OCI-LY1 (cell line): Measurements from ENCODE around the gene FFAR1.

Source experiments
- H2AFZ ChIP-seq: fragments of 200-600 bp; sonication (generic), shearing (Covaris generic); 2 replicates; pipeline ENCODE4 v1.6.0; 2014; ENCODE audit warnings: antibody characterized with exemption, mild to moderate bottlenecking, low read length
- H3F3A ChIP-seq: fragments of 200-600 bp; sonication (generic), shearing (Covaris generic); 2 replicates; pipeline ENCODE4 v1.6.0; 2014; ENCODE audit warnings: mild to moderate bottlenecking, antibody characterized with exemption, low read length, moderate library complexity; ENCODE audit not compliant: insufficient read depth
- H3K27ac ChIP-seq: fragments of 200-600 bp; sonication (generic); 2 replicates; pipeline ENCODE4 v1.5.1; 2014; ENCODE audit warnings: low read length, mixed run types, mild to moderate bottlenecking, low read depth; ENCODE audit not compliant: poor library complexity, severe bottlenecking
- H3K27me3 ChIP-seq: fragments of 200-600 bp; sonication (generic); 2 replicates; pipeline ENCODE4 v1.6.0; 2014; ENCODE audit warnings: antibody characterized with exemption, mild to moderate bottlenecking, low read length, moderate library complexity; ENCODE audit not compliant: insufficient read depth
- H3K36me3 ChIP-seq: fragments of 200-600 bp; sonication (generic); 2 replicates; pipeline ENCODE4 v1.6.1; 2014; ENCODE audit warnings: mild to moderate bottlenecking, antibody characterized with exemption, low read length, moderate library complexity, mixed read lengths; ENCODE audit not compliant: insufficient read depth
- H3K4me1 ChIP-seq: fragments of 200-600 bp; sonication (generic); 2 replicates; pipeline ENCODE4 v1.5.1; 2014; ENCODE audit warnings: mild to moderate bottlenecking, low read length, moderate library complexity; ENCODE audit not compliant: insufficient read depth, severe bottlenecking
- H3K4me2 ChIP-seq: fragments of 200-600 bp; sonication (generic), shearing (Covaris generic); 2 replicates; pipeline ENCODE4 v1.6.1; 2014; ENCODE audit warnings: low read length
- H3K4me3 ChIP-seq: fragments of 200-600 bp; sonication (generic); 2 replicates; pipeline ENCODE4 v1.5.1; 2014; ENCODE audit warnings: low read length, low read depth, mild to moderate bottlenecking, mixed read lengths; ENCODE audit not compliant: poor library complexity, severe bottlenecking
- H3K79me2 ChIP-seq: fragments of 200-600 bp; shearing (Covaris generic); 2 replicates; pipeline ENCODE4 v1.6.1; 2016; ENCODE audit warnings: mixed run types, low read length, mixed read lengths; ENCODE audit not compliant: insufficient read depth
- H3K9ac ChIP-seq: fragments of 200-600 bp; sonication (generic), shearing (Covaris generic); 2 replicates; pipeline ENCODE4 v1.6.1; 2014; ENCODE audit warnings: mild to moderate bottlenecking, low read length, mixed read lengths
- H3K9me2 ChIP-seq: fragments of 200-600 bp; sonication (generic), shearing (Covaris generic); 2 replicates; pipeline ENCODE4 v1.6.1; 2014; ENCODE audit warnings: low read depth, mild to moderate bottlenecking, low read length, mixed read lengths
- H3K9me3 ChIP-seq: fragments of 200-600 bp; shearing (Covaris generic); 2 replicates; pipeline ENCODE4 v1.6.1; 2014; ENCODE audit warnings: low read length, mixed read lengths
- H4K20me1 ChIP-seq: fragments of 200-600 bp; sonication (generic), shearing (Covaris generic); 2 replicates; pipeline ENCODE4 v1.6.0; 2016; ENCODE audit warnings: mild to moderate bottlenecking, low read length; ENCODE audit not compliant: insufficient read depth
- EZH2 ChIP-seq: fragments of 200-600 bp; sonication (generic), shearing (Covaris generic); IDR thresholded peaks from 2 replicates; pipeline ENCODE4 v1.8.0; 2017; ENCODE audit warnings: borderline replicate concordance, mixed run types, mild to moderate bottlenecking, antibody characterized with exemption, low read length, moderate library complexity, mixed read lengths
- TF ChIP-seq, protein P1 (sequence below): fragments of 200-600 bp; sonication (generic), shearing (Covaris generic); IDR thresholded peaks from 2 replicates; pipeline ENCODE4 v1.5.1; 2017; ENCODE audit warnings: mild to moderate bottlenecking, antibody characterized with exemption, low read length, moderate library complexity, mixed read lengths

Gene FFAR1

GRCh38 chr19:35347171-35347929 is at the start of gene FFAR1:
Gene FFAR1, plus strand, starts transcription at chr19:35347902. Its CDS starts 3,650 bp downstream, at chr19:35351552.
- no peaks in the 10 kb centered on the region for H3K27me3 ChIP-seq
- H3K9ac ChIP-seq, result no peak within 1 kb of the TSS
- H3K9me3 ChIP-seq, result no peaks in the 10 kb centered on the region
- TF ChIP-seq, protein P1, sequence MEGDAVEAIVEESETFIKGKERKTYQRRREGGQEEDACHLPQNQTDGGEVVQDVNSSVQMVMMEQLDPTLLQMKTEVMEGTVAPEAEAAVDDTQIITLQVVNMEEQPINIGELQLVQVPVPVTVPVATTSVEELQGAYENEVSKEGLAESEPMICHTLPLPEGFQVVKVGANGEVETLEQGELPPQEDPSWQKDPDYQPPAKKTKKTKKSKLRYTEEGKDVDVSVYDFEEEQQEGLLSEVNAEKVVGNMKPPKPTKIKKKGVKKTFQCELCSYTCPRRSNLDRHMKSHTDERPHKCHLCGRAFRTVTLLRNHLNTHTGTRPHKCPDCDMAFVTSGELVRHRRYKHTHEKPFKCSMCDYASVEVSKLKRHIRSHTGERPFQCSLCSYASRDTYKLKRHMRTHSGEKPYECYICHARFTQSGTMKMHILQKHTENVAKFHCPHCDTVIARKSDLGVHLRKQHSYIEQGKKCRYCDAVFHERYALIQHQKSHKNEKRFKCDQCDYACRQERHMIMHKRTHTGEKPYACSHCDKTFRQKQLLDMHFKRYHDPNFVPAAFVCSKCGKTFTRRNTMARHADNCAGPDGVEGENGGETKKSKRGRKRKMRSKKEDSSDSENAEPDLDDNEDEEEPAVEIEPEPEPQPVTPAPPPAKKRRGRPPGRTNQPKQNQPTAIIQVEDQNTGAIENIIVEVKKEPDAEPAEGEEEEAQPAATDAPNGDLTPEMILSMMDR, result no peak
- TF ChIP-seq EZH2, result no peak
- no peaks in the 10 kb centered on the region for H4K20me1 ChIP-seq
- H3K36me3 ChIP-seq, result peaks cover 41% of the 10 kb centered on the region
- H3K4me3 ChIP-seq, result no peak within 1 kb of the TSS
- H3K27ac ChIP-seq, result peak within 1 kb of the TSS; percentile 68
- no peaks in the 10 kb centered on the region for H3F3A ChIP-seq
- peaks cover 48% of the 10 kb centered on the region for H3K4me1 ChIP-seq
- no peaks in the 10 kb centered on the region for H3K79me2 ChIP-seq
- H2AFZ ChIP-seq, result no peak within 1 kb of the TSS
- H3K9me2 ChIP-seq, result no peaks in the 10 kb centered on the region
- no peak within 1 kb of the TSS; the same call in 1 of the 2 replicates for H3K4me2 ChIP-seq

GRCh38 chr19:35297922-35298321 is 49.8 kb upstream of the FFAR1 start:
- Histone ChIP-seq H2AFZ (no peak overlapping the region), H4K20me1 (no peaks in the 10 kb centered on the region), H3K27ac (no peak overlapping the region), H3K4me3 (no peak overlapping the region), H3K79me2 (no peaks in the 10 kb centered on the region), H3K4me1 (peaks cover 24% of the 10 kb centered on the region), H3F3A (peaks cover 3% of the 10 kb centered on the region; the same call in 1 of the 2 replicates), H3K9ac (no peak overlapping the region), H3K36me3 (no peaks in the 10 kb centered on the region), H3K27me3 (no peaks in the 10 kb centered on the region; the same call in 1 of the 2 replicates), H3K9me2 (no peaks in the 10 kb centered on the region), H3K9me3 (no peaks in the 10 kb centered on the region), H3K4me2 (no peak overlapping the region)
- TF ChIP-seq, protein P1, result no peak
- TF ChIP-seq EZH2, result no peak

GRCh38 chr19:35298561-35298972 is 49.1 kb upstream of the FFAR1 start:
- TF ChIP-seq, protein P1, result no peak
- TF ChIP-seq EZH2, result no peak
- Histone ChIP-seq H3K4me1 (peaks cover 19% of the 10 kb centered on the region), H2AFZ (no peak overlapping the region)

More at GRCh38 chr19:35298561-35298972, 49.1 kb upstream of the FFAR1 start:
- Histone ChIP-seq H3K4me3 (no peak overlapping the region), H3K4me2 (no peak overlapping the region), H3F3A (peaks cover 3% of the 10 kb centered on the region; the same call in 1 of the 2 replicates), H4K20me1 (no peaks in the 10 kb centered on the region), H3K27ac (no peak overlapping the region), H3K36me3 (no peaks in the 10 kb centered on the region), H3K9ac (no peak overlapping the region), H3K9me3 (no peaks in the 10 kb centered on the region), H3K9me2 (no peaks in the 10 kb centered on the region), H3K27me3 (no peaks in the 10 kb centered on the region), H3K79me2 (no peaks in the 10 kb centered on the region)
